Upper lobe of left lung (tissue), 4 donors: Measurements from ENCODE around the gene UBE2E1.

ENCODE experiments used
- CTCF ChIP-seq, 6 experiments: fragments of 450-650 bp in 4 of 6; fragments of 200-600 bp in 2 of 6; sonication (generic) in 2 of 6; IDR thresholded peaks; one replicate each; pipeline ENCODE4 v1.5.1; 2016 to 2019; ENCODE audit warnings: antibody characterized with exemption in 6 of 6
- EP300 ChIP-seq, 4 donors: sonication (generic); formaldehyde crosslinking; IDR thresholded peaks; one replicate each; pipeline ENCODE4 v1.5.1; 2017; ENCODE audit warnings: antibody characterized with exemption in 4 of 4, control low read depth in 2 of 4
- POLR2A ChIP-seq, 4 donors: fragments of 450-650 bp; IDR thresholded peaks; one replicate each; pipeline ENCODE4 v1.5.1; 2016 to 2017; ENCODE audit warnings: antibody characterized with exemption in 4 of 4, mild to moderate bottlenecking in 2 of 4

DNA sequence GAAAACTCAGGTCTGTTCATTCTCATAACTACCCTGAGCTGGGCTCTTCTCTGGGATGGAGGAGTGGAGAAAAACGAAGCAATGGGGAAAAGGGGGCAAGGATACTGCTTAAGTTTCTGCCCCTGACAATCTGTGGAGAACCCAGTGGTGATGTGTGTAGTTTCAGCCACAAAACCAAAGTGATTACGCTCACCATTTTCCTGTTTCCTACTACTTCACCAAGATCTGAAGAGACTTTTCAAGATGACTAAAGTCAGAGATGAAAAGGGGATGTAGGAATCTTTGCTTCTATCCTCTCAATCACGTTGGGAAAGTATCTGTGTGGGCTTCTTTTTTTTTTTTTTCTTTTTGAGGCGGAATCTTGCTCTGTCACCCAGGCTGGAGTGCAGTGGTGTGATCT, 8.3 kb upstream of the UBE2E1 start:
- TF ChIP-seq CTCF (IDR thresholded peaks at IDR 0.05): no peak
- no peak for TF ChIP-seq POLR2A (IDR thresholded peaks at IDR 0.05)
- TF ChIP-seq EP300 (IDR thresholded peaks at IDR 0.05): no peak
